Upper lobe of left lung (tissue), 4 donors: ENCODE results near the gene NPPC.

Source experiments
- EP300 ChIP-seq, 4 donors: sonication (generic); formaldehyde crosslinking; IDR thresholded peaks; one replicate each; pipeline ENCODE4 v1.5.1; 2017; ENCODE audit warnings: antibody characterized with exemption in 4 of 4, control low read depth in 2 of 4
- POLR2A ChIP-seq, 4 donors: fragments of 450-650 bp; IDR thresholded peaks; one replicate each; pipeline ENCODE4 v1.5.1; 2016 to 2017; ENCODE audit warnings: antibody characterized with exemption in 4 of 4, mild to moderate bottlenecking in 2 of 4
- POLR2AphosphoS5 ChIP-seq, 2 donors: sonication (generic); formaldehyde crosslinking; IDR thresholded peaks; one replicate each; pipeline ENCODE4 v1.5.1; 2017; ENCODE audit warnings: antibody characterized with exemption in 2 of 2
- TF ChIP-seq, protein P1 (sequence below), 6 experiments: fragments of 450-650 bp in 4 of 6; fragments of 200-600 bp in 2 of 6; sonication (generic) in 2 of 6; IDR thresholded peaks; one replicate each; pipeline ENCODE4 v1.5.1; 2016 to 2019; ENCODE audit warnings: antibody characterized with exemption in 6 of 6

- TF ChIP-seq POLR2AphosphoS5 (IDR thresholded peaks at IDR 0.05), result no peak
- TF ChIP-seq, protein P1, sequence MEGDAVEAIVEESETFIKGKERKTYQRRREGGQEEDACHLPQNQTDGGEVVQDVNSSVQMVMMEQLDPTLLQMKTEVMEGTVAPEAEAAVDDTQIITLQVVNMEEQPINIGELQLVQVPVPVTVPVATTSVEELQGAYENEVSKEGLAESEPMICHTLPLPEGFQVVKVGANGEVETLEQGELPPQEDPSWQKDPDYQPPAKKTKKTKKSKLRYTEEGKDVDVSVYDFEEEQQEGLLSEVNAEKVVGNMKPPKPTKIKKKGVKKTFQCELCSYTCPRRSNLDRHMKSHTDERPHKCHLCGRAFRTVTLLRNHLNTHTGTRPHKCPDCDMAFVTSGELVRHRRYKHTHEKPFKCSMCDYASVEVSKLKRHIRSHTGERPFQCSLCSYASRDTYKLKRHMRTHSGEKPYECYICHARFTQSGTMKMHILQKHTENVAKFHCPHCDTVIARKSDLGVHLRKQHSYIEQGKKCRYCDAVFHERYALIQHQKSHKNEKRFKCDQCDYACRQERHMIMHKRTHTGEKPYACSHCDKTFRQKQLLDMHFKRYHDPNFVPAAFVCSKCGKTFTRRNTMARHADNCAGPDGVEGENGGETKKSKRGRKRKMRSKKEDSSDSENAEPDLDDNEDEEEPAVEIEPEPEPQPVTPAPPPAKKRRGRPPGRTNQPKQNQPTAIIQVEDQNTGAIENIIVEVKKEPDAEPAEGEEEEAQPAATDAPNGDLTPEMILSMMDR (IDR thresholded peaks at IDR 0.05), result no peak
- no peak for TF ChIP-seq EP300 (IDR thresholded peaks at IDR 0.05)
- no peak for TF ChIP-seq POLR2A (IDR thresholded peaks at IDR 0.05)
Measured at GRCh38 chr2:231939022-231939421, 12.8 kb upstream of the NPPC start.
